HG02759 (cell line): ENCODE results near the gene TBC1D5.

Experiments
- ATAC-seq: cut with Tn5 transposase; IDR thresholded peaks from one replicate; pipeline ENCODE4 v1.9.1; 2021; ENCODE audit warnings: mild to moderate bottlenecking, moderate library complexity; ENCODE audit not compliant: unreplicated experiment

Gene TBC1D5

DNA sequence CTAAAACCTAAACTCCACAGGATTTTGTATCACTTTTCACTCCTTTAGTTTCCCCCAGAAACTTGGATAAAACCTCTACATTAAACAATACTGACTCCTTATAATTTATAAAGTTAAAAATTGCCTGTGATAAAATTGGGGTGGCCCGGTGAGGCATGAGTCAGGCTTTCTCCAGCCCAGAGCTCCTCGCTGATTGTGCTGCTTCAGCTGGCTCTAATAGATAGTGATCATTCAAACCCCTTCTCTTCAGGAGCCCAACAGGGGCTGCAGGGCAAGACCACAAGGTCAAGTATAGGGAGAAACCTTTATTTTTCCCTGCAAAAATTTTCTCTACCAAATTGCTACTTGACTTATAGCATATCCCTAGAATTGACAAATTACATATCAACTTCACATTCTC is 549.4 kb downstream of the TBC1D5 start:
- ATAC-seq: no peak

DNA sequence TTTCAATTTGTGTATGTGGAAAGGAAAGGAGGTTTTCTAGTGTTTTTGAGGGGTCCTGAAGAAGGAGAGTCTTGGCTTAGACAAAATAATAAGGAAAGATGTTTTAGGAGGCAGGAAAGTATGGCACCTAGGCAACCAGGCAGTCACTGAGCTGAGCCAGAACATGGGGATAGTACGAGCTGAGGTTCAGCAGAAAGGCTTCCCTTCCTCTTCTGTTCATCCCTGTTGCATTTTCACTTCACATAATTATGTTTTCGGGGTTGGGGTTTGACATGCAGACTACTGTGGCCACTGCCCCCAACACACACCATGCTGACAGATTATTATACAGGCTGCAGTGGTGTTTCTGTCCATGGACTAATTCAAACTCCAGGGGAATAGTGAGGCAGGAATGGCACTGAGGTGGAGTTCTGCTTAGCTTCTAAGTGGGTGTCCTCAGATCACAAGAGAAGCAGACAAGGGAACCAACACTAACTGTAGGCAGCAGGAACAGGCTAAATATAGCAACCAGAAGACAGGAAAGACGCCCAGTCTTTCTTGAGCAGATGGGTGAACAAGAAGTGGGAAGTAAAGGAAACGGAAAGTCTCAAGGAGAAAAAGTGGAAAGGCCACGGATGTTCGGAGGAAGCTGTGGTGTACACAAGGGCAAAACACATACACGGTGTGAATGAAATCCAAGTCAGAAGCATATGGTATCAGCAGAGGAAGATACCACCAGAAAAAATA is 551.9 kb downstream of the TBC1D5 start:
- ATAC-seq: no peak

DNA sequence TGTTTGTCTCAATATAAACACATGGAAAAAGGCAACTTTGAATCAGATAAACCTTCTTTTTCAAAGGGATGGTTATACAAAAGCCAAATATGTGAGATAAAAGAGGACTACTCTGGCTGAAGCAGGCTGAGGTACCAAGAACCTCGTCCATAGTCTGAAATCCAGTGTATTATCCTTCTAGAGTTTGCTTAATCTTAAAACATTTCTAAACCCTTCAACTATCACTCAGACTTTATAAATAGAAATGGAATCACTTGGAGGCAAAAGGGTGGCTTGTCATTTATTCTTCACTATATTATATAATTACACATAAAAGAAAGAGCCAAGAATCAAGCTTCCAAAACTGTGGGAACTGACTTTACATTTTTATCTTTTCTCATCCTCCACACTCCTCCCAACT is 554.1 kb downstream of the TBC1D5 start:
- ATAC-seq: no peak

DNA sequence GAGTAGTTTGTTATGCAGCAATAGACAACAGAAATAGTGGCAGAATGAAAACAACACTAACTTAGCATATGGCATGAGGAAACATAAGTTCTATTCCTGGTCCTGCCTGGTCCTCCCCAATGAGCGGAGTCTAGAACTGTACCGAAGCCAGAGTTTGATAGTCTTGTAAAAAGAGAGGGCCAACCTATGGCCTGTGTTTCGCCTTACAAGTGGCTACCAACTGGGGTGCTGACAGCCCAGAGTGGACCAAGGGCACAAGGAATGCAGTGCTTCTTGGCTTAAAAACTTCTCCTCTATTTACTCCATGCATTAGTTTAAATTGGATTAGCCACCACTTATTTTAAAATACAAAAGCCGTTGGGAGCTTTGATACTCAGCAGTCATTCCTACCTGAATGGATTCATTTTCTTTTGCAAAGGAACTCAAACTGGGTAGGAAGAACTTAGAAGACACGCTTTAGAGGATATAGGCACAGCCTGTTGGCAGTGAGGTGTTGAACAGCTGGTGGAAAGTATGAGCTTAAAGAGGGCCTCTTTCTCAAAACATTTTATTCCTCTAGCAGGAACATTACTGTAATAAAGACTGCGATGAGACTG is 554.7 kb downstream of the TBC1D5 start:
- ATAC-seq: no peak

DNA sequence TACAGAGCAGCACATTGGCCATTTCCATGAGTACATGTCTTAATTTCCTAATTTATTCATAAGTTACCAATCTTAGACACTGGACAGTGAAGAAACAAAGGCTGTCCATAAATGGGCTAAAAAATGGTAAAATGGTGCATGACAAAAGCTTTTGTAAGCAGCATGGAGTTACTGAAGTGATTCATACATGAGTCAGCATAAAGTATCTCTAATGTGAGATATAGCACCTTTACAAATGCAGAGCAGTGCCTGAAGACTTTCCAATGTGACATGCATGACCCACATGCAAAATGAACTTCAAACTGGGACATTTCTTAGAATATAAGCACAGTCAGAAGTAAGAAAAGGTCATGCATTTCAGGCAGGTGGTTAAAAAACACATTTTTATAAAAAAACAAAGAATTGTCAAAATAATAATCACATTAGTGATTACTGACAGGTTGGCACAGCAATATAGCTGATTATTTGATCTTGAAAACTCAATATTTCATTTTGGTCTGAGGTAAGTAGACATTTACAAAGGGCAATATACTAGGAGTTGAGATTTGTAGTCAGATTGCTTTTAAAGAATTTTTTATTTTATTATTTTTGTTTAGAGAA is 558.4 kb downstream of the TBC1D5 start:
- ATAC-seq: no peak

- ATAC-seq: peak; percentile 61
Observed at GRCh38 chr3:17182166-17182565, 560.3 kb downstream of the TBC1D5 start.

- ATAC-seq: no peak
Observed at GRCh38 chr3:17181413-17181907, 561.0 kb downstream of the TBC1D5 start.

- ATAC-seq: peak; percentile 70
Observed at GRCh38 chr3:17179381-17180205, 562.8 kb downstream of the TBC1D5 start.

DNA sequence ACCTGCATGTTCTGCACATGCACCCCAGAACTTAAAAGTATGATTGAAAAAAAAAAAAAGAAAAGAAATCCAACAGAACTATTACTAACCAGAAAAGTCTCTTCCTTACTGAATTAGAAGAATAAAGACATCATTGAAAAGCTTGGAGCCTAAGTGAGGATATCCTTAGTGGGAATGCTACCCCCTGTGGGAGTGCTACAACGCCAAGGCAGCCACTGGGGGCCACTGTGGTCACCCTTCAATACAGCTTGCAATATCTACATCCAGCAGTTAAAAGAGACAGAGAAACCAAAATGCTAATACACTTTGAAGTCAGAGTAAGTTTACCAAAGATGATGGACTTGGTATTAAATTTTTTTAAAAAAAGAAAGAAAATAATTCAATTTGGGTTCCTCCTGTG is 565.7 kb downstream of the TBC1D5 start:
- no peak for ATAC-seq

GRCh38 chr3:17175187-17175807 is 567.1 kb downstream of the TBC1D5 start:
- no peak for ATAC-seq

DNA sequence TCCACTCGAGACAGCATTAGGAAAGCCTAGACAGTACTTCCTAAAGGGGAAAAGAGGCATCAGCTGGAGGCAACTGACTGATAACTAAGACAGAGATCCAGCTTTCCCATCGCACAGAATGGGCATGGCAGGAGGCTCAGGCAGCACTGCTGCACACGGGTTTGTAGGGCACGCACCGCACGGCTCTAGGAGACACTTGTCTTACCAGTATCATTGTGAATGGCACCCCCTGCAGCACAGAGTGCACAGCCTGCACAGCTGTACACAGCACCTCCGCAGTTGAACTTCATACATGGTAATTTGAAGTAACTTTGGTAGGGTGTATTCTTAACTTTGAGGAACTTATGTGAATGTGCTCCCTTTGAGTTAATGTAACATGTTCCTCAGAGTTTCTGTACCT is 576.1 kb downstream of the TBC1D5 start:
- no peak for ATAC-seq

- no peak for ATAC-seq
Observed at GRCh38 chr3:17162116-17162515, 580.3 kb downstream of the TBC1D5 start.

DNA sequence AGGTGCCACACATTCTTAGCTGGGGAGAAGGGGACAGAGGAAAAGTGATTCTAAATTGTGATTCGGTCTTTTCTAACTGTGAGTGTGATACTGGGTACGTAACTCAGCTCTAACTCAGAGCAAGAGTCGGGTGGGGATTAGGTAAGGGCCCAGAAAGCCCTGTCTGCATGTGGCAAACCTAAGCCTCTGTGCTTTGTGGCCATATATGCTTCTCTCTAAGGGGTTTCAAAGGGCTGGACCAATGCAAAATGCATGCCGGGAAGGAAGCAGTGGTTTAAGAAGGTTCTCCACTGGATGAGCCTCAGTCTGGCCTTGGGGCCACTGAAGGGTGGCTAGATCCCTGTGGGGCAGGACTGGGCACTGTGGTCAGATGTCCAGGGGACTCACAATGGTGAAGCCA is 581.8 kb downstream of the TBC1D5 start:
- no peak for ATAC-seq

DNA sequence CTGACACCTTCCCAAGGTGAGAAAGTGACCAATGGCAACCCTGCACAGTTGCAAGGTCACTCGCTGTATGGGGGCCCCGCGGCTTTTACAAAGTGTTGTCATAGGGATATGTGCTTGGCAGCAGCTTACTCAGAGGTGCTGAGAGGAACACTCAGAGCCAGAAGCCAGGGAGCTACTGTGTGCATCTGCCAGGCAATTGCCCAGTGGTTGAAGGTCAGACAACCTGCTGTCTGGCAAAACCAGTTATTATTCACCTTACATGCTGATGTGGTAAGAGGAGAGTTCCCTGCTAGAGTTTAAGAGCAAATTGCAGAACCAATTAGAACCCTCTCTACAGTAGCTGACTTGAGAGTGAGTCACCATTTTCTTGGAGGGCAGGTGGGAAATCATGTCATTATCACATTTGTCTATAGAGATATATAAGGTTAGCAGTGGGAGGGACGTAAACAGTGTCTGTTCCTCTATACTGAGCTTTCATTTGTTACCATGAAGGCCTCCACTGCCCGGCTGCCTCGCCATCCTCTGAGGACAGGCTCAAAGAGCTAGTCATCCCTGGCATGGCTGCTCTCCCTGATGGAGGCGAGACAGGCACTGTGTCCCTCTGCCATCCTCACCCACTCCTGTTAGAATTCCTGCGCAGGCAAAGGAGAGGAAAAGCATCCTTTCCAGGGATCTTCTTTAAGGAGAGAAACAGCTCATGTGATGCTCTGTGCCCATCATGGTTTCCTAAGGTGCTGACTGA is 583.3 kb downstream of the TBC1D5 start:
- ATAC-seq: no peak

DNA sequence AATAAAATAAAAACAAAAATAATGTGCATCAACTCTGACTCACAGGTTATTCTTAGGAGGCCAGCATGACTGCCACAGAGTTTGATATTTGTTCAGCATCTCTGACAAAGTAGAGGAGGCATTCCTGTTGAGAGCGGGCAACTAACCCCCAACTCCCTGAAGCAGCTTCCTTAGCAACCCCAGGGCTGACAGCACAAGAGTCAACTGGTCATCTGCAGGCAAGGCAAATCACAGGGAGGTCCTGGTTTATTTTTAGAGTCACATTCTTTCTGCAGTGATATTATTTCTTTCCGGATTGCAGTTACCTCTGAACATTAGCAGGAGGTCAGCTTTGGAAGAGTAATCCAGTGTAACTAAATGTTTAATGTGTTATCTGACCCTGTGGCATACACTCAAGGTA is 584.7 kb downstream of the TBC1D5 start:
- no peak for ATAC-seq

DNA sequence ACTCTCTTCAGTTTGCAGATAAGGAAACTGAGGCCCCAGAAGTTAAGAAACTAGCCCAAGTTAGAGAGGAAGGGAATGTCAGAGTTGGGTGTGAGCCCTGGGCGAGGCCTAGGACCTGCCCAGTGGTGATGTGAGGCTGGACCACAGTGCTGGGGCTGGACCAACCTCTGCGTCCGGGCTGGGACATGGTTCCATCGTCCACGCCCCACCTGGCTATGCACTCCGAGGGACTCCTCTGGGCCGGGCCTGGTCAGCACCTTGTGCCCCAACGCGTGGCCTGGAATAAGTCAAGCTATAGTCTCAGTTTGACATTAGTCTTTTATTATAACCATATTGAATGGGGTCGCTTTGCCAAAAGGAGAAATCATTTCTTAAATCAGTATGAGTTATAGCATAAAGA is 585.6 kb downstream of the TBC1D5 start:
- ATAC-seq: no peak

DNA sequence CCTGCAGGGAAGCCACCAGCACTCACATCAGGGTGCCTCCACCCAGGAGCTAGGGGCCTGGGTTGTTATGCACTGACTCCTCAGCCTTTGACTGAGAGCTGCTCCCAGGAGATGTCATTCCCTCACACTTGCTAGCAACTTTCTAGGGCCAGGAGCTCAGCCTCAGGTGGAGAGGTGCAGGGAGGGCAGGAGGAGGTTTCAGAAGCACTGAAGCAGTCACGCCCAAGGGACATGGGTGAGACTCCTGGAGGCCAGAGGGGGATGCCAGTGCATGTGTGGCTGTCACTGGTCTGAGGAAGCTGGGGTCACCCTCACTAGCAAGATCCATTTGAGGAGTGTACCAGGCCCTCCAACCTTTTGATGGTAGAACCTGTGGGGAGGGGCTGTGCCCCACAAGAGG is 586.5 kb downstream of the TBC1D5 start:
- no peak for ATAC-seq

- ATAC-seq: no peak
Observed at GRCh38 chr3:17154941-17155340, 587.5 kb downstream of the TBC1D5 start.

- ATAC-seq: no peak
Observed at GRCh38 chr3:17154221-17154620, 588.2 kb downstream of the TBC1D5 start.

- no peak for ATAC-seq
Observed at GRCh38 chr3:17153209-17153608, 589.2 kb downstream of the TBC1D5 start.
